Measurements from ENCODE around the gene KIF9.
"Not testable (repeated sequence)": the region's sequence is repeated elsewhere in the genome, so short reads cannot be mapped to it uniquely, and the experiment has no call there.

The KIF9 gene, protein sequence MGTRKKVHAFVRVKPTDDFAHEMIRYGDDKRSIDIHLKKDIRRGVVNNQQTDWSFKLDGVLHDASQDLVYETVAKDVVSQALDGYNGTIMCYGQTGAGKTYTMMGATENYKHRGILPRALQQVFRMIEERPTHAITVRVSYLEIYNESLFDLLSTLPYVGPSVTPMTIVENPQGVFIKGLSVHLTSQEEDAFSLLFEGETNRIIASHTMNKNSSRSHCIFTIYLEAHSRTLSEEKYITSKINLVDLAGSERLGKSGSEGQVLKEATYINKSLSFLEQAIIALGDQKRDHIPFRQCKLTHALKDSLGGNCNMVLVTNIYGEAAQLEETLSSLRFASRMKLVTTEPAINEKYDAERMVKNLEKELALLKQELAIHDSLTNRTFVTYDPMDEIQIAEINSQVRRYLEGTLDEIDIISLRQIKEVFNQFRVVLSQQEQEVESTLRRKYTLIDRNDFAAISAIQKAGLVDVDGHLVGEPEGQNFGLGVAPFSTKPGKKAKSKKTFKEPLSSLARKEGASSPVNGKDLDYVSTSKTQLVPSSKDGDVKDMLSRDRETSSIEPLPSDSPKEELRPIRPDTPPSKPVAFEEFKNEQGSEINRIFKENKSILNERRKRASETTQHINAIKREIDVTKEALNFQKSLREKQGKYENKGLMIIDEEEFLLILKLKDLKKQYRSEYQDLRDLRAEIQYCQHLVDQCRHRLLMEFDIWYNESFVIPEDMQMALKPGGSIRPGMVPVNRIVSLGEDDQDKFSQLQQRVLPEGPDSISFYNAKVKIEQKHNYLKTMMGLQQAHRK

DNA sequence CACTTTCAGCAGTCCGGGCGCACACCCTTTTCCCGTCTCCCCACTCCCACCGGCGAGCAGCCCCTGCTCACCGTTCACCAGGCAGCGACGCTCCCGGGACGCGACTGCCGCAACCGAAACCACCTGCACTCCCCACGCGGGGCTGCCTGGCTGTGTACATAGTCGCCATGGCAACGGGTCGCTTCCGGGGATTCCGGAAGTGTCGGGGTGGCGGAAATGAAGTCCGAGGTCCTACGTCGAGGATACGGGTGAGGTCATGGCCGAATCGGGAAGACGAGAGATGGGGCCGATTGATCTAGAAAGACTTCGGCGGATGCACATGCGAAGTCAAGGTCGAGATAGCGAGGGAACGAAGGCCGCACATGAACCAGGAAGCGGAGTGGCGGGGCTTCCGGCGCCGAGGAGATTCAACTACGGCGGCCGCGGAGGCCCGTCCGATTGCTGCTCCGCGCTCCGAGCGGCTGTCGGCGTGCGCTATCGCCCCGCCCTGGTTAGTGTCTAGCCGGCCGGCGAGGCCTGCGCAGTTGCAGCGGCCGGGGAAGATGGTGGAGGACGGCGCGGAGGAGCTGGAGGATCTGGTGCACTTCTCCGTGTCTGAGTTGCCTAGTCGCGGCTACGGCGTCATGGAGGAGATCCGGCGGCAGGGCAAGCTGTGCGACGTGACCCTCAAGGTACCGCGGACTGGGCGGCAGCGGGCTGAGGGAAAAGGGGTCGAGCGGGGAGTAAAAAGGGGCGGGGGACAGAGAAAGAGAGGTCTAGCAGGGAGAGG, at the start of gene KIF9, which contains the start of gene KLHL18:
Gene KIF9, minus strand, starts transcription at position 376 of the 769 bp plus-strand sequence. CDS start 5,425 bp downstream, outside the sequence.
Gene KLHL18, plus strand, starts transcription at position 521 of the 769 bp plus-strand sequence. Its CDS starts 22 bp downstream, at position 543.
- peak; percentile 94 for DNase-seq (ENCODE audit: low spot score)

DNA sequence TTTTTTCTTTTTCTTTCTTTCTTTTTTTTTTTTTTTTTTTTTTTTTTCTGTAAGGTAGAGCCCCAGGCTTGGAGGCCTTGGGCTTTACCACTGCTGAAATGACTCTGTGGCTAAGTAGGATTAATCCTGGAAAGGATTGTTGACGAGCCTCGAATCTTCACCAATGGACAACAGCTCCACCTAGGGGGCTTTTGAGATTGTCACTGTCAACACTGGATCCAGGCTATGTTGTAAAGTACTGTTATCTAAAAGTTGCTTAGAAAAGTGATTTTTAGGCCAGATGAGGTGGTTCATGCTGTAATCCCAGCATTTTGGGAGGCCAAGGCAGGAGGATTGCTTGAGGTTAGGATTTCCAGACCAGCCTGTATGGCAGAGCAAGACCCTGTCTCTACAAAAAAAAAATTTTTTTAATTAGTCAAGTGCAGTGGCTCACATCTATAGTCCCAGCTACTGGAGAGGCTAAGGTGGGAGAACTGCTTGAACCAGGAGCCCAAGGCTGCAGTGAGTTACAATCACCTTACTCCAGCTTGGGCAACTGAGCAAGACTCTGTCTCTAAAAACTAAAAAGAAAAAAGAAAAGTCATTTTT, 41.8 kb upstream of the KIF9 start:
- peak; percentile 71 for DNase-seq (ENCODE audit: low spot score)

DNA sequence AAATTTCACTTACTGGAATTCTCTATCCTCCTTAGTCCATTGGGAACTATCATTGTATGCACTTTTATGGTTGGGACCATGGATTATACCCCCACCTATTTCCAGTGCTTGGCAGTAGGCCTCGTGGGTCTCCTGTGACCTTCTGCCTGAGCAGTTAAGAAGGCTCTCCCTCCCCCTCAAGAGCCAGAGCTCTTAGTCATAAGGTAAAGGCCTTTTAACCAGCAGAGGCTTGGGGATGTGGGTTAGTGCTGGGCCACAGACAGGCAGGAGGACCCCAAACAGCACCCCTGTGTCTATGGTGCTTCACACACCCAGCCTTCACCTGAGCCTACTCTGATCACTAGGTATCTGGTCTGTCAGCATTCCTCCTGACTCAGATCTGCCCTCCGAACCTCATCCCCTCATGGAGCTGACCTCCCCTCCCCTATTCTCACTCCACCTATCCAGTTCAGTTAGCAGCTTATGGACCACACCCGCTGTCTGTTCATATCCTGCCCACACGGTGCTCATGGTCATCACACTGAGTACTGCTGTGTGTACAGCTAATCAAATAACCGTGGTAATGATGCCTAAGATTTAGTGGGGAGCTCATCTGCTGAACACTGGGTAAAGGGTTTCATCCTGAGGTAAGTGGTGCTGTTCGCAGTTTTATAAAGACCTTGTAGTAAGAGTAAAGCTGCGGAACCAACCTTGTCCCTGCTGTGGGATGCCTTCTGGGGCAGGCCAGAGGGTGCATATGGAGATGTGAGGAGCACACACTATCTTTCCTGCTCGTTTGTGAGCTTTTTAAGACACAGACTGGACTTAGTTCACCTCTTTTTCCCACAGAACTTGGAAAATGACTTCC, 41.1 kb upstream of the KIF9 start:
- no peak for DNase-seq (ENCODE audit: low spot score)

DNA sequence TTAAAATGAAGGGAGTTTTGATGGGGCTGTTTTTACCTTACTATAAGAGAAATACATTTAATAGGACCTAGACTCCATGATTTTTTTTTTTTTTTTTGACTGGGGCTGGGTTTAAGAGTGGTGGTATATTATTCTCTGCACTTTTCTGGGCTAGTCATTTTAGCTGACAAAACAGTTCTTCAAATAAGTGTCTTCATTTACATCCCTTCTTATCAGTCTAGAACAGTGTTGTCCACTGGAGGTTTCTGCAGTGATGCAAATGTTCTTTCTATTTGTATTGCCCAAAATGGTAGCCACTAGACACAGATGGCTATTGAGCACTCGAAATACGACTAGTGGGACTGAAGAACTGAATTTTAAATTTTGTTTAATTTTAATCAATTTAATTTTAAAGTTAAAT, 37.4 kb upstream of the KIF9 start:
- DNase-seq (ENCODE audit: low spot score): no peak

DNA sequence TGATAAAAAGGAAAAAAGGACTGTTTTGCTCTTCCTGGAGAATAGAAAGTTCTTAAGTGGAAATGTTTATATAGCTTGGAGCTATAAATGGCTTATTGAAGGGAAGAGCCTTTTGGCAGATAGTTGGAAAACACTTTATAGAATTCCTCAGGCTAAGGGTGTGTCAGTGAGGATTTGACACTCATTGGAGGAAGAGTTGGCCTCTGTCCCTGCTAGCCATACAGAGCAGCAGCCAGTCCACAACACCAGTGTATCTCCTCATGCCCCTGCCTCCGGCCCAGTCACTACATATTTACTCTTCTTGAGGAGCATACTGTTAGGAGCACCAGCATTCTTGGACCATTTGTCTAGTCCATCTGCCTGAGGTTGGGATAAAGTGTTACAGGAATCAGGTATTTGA, 36.3 kb upstream of the KIF9 start:
- no peak for DNase-seq (ENCODE audit: low spot score)

DNA sequence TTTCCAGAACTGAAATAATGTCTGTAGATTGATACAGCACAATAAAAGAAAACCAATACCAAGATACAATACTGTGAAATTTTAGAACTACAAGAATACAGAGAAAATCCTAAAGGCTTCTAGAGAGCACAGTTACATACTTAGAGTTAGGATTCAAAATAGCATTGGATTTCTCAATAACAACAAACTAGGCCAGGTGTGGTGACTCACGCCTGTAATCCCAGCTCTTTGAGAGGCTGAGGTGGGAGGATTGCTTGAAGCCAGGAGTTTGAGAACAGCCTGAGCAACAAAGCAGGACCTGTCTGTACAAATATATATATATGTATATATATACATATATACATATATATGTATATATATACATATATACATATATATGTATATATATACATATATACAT, 33.6 kb upstream of the KIF9 start:
- DNase-seq (ENCODE audit: low spot score): not testable (repeated sequence)

DNA sequence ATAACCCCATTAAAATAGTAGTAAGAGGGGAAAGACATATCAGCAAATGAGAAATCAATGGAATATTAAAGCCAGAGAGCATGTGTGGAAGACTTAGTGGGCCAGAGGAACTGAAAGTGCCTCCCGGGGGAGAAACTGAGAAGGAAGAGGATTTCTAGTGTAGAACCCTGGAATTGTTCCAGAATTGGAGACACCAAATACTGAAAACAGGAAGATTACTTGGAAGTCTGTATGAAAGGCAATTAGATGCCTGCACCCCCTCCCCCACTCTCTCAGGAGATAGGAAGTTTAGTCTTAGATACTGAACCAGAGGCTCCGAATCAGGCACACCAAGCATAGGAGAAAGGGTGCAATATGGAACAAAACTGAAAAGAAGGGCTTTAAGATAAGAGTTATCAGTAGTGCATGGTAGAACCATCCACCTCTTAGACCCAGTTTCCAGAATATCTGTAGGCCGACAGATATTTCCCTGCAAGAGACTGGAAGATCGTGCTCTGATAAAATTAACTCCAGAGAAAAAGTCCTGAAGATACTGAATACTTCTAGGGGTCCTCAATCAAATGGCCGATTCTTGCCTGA, 32.6 kb upstream of the KIF9 start:
- DNase-seq (ENCODE audit: low spot score): no peak

DNA sequence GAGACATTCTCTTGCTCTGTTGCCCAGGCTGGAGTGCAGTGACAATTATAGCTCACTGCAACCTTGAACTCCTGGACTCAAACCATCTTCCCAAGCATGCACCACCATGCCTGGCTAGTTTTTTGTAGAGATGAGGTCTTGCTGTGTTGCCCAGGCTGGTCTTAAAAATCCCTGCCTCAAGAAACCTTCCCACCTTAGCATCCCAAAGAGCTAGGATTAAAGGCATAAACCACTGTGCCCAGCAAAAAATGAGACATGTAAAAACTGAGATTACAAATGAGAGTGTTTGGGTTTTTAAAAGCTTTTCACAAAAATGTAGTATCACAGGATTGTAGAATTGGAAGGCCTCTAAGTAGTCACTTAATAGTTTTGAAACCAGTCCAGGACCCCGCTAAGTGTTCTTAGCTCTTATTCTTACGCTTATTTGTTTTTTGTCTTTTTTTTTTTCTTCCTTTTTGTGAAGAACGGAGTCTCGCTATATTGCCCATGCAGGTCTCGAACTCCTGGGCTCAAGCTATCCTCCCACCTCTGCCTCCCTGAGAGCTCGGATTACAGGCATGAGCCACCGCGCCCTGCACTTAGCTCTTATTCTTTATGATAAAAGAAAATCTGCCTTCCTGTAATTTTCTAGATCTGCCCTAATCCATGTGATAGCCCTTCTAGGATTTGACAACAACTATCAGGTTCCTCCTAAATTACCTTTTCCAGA, 31.6 kb upstream of the KIF9 start:
- no peak for DNase-seq (ENCODE audit: low spot score)

DNA sequence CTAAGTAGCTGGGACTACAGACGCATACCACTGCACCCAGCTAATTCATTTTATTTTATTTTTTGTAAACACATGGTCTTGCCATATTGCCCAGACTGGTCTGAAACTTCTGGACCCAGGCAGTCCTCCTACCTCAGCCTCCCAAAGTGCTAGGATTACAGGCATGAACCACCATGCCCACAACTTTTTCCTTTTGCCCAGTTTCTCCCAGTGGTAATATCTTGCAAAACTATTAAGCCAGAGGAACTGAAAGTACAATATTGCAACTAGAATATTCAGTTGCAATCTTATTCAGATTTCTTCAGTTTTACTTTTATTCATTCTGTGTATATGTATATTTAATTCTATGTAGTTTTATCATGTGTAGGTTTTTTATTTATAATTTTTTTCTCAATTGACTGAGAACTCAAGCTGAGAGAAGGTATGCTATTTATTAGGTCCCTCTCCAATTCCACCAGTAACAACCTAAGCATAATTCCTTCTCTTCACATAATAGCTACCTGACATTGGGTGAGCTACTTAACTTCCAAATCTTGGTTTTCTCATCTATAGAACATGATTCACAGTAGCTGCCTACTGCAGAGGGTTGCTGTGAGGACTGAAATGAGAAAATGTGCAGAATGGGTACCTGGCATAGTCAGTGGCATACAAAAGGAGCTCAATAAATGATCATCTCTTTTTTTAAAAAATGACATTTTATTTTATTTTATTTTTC, 30.9 kb upstream of the KIF9 start:
- DNase-seq (ENCODE audit: low spot score): no peak

DNA sequence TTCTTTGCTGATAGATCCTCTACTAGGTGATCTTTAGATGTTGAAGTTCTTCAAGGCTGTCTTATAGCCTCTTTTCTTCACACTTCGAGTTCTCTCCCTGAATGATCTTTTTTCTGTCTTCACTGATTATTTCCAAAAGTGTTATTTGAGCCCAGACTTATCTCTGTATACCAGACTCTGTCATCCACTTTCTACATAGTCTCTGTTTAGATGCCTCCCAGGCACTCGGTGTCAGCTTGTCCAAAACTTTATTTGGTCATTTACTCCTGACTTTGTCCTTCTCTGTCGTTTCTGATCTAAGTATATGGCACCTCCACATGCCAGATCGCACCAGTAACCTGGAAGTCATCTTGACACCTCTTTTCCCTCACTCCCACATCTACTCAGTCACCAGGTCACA, 27.8 kb upstream of the KIF9 start:
- DNase-seq (ENCODE audit: low spot score): no peak

DNA sequence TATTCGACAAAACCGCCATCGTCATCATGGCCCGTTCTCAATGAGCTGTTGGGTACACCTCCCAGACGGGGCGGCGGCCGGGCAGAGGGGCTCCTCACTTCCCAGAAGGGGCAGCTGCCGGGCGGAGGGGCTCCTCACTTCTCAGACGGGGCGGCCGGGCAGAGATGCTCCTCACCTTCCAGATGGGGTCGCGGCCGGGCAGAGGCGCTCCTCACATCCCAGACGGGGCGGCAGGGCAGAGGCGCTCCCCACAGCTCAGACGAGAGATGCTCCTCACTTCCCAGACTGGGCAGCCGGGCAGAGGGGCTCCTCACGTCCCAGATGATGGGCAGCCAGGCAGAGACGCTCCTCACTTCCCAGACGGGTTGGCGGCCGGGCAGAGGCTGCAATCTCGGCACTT, 26.6 kb upstream of the KIF9 start:
- not testable (repeated sequence) for DNase-seq (ENCODE audit: low spot score)

DNA sequence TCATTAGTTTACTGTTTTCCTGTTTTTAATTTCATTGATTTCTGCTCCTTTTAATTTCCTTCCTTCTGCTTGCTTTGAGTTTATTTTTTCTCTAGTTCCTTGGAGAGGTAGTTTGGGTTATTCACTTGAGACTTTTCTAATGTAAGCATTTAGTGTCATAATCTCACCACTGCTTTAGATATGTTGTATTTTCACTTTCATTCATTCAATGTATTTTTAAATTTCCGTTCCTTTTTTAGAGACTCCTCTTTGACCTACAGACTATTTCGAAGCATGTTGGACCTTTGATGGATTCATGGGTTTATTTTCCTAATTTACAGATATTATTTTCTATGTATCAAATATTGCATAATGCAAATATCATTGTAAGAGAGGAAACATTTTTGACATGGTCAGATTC, 23.4 kb upstream of the KIF9 start:
- DNase-seq (ENCODE audit: low spot score): no peak

DNA sequence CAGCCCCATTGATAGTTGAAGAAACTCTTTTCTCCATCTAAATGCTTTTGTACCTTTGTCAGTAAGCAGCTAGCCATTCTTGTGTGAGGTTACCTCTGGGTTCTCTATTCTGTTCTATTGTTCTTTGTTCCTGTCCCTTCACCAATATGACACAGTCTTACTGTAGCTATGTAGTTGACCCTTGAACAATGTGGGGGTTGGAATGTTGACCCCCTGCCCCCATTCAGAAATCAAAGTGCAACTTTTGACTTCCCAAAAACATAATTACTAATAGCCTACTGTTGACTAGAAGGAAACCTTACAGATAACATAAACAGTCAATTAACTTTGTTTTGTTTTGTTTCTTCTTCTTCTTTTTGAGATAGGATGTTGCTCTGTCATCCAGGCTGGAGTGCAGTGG, 18.9 kb upstream of the KIF9 start:
- DNase-seq (ENCODE audit: low spot score): no peak

DNA sequence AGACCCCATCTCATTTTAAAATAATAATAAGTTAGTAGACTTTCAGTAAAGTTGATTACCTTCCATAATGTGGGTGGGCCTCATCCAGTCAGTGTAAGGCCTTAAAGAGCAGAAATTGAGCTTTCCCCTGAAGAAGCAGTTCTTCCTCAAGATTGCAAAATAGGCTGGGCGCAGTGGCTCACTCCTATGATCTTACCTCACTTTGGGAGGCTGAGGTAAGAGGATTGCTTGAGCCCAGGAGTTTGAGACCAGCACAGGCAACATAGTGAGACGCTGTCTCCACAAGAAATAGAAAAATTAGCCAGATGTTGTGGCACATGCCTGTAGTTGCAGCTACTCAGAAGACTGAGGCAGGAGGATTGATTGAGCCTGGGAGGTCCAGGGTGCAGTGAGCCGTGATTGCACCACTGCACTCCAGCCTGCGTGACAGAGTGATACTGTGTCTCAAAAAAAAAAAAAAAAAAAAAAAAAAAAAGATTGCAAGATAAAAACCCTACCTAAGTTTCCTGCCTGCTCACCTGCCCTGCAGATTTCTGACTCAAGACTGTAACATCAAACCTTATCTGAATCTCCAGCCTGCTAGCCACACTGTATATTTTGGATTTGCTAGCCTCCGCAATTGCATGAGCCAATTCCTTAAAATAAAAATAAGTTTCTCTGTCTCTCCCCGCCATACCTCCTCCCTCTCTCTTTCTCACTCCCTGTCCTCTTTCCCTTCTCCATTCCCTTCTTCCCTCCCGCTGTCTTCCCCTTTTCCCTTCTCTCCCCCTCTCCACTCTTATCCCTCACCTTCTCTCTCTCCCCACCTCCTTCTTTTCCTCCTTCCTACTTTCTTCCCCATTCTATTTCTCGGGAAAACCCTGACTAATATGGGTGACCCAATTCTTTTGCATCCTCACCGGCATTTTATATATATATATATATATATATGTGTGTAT, 17.1 kb upstream of the KIF9 start:
- no peak for DNase-seq (ENCODE audit: low spot score)

DNA sequence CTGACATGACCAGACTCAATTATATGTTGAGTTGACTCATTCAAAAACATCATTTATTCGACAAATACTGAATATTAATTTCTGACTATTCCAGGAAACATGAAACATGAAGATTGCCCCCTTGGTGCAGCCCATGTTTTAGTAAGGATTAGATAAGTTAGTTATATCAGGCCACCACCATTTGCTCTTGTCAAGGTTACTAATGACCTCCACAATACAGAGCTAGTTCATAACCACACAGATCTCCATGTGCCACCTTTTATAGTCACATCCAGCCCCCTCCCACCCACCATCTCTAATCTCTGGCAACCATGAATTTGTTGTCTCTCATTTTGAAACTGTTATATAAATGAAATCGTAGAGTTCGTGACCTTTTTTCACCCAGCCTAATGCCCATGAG, 15.8 kb upstream of the KIF9 start:
- DNase-seq (ENCODE audit: low spot score): no peak

DNA sequence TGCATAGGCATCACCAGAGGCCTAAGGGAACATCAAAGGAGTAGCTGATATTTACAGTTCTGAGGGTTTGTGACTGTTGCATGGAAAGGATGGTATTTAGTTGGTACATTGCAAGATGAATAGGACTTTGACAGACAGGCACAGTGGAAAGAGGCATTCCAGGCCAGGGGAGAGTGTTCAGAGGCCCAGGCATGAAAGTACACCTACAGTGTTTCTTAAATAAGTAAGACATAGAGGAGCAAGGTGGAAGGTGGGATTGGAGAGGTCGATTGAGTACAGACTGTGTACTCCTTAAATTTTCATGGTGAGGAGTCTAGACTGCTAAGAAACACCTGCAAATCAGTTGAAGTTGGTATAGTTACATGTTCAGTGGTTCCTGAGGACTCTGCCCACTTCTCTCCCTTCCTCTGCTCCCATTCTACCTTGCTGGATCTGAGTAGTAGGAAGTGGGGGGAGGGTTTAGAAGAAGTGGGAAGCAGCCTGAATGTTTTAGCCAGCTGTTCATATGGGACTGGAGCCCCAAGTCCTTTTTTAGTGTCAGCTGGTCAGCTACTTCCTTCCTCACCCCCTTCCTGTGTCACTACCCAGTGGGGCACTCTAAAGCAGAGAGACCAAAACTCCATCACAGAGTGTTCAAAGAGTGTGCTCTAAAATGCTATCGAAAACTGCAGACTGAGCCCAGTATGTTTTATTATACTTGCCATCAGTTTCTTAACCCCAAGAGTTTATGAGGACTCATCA, 14.1 kb upstream of the KIF9 start:
- no peak for DNase-seq (ENCODE audit: low spot score)

DNA sequence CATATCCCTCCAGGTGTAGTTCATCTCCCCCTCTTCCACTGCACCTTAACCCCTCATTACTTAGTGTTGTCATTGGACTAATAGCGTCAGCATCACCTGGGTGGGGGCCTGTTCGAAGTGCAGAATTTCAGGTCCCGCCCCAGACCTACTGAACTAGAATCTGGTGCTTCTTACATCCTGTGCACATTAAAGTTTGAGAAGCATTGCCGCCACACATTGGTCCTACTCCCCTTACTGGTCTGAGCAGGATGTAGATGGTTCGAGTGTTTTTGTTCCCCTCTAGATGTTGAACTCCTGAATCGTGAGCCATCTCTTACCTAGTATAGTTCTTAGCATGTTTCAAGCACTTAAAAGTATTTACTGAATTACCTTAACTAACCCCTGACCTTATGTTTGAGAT, 13.4 kb upstream of the KIF9 start:
- no peak for DNase-seq (ENCODE audit: low spot score)

DNA sequence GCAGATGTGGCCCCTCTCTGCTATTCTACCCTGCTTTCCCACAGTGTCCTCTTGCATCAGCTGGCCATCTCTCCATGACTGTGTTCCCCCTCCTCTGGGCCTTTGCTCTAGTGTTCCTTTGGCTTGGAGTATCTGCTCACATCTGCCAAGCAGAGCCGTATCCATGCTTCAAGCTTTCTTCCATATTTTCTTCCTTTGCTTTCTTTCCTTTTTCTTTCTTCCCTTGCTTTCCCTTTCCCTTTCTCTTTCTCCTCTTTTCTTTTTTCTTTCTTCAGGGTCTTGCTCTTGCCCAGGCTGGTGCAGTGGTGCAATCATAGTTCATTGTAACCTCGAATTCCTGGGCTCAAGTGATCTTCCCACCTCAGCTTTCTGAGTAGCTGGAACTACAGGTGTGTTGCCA, 12.7 kb upstream of the KIF9 start:
- DNase-seq (ENCODE audit: low spot score): no peak

All from RKO (cell line).